Tibial nerve (tissue), 4 donors: ENCODE results near the gene ANKRD27. TPM values are rescaled to one million over a fixed set of nuclear protein-coding genes. Genes with fewer than 3 reads are reported as not detected.

Source experiments
- DNase-seq, 2 donors: peaks; one replicate each; pipeline ENCODE4 v3.0.0-alpha.2; 2019; ENCODE audit warnings: low spot score in 2 of 2
- H3K27ac ChIP-seq, 4 donors: fragments of 200-600 bp; sonication (generic) in 3 of 4; one replicate each; pipeline ENCODE4 v1.5.1; 2017 to 2019; ENCODE audit warnings: mild to moderate bottlenecking in 1 of 4
- H3K27me3 ChIP-seq, 2 donors: fragments of 200-600 bp; sonication (generic) in 1 of 2; one replicate each; pipeline versions ENCODE4 v1.5.1 to v1.6.0; 2017 to 2019
- H3K36me3 ChIP-seq, 3 donors: fragments of 200-600 bp; sonication (generic); one replicate each; pipeline ENCODE4 v1.5.1; 2018 to 2019
- H3K4me1 ChIP-seq, 4 donors: fragments of 200-600 bp; sonication (generic) in 3 of 4; one replicate each; pipeline ENCODE4 v1.5.1; 2017 to 2019
- H3K4me3 ChIP-seq, 4 donors: fragments of 200-600 bp; sonication (generic) in 3 of 4; one replicate each; pipeline ENCODE4 v1.5.1; 2017 to 2019; ENCODE audit warnings: mild to moderate bottlenecking in 1 of 4, moderate library complexity in 1 of 4
- H3K9me3 ChIP-seq, 4 donors: fragments of 200-600 bp; sonication (generic) in 3 of 4; one replicate each; pipeline ENCODE4 v1.5.1; 2017 to 2019
- CTCF ChIP-seq, 5 experiments: fragments of 200-600 bp in 3 of 5; fragments of 450-650 bp in 2 of 5; sonication (generic) in 3 of 5; IDR thresholded peaks; one replicate each; pipeline ENCODE4 v1.5.1; 2016 to 2019; ENCODE audit warnings: antibody characterized with exemption in 5 of 5, mild to moderate bottlenecking in 3 of 5, moderate library complexity in 2 of 5
- EP300 ChIP-seq, 2 donors: sonication (generic); formaldehyde crosslinking; IDR thresholded peaks; one replicate each; pipeline ENCODE4 v1.6.1; 2017; ENCODE audit warnings: antibody characterized with exemption in 2 of 2, mild to moderate bottlenecking in 1 of 2
- POLR2A ChIP-seq, 2 donors: fragments of 450-650 bp; IDR thresholded peaks; one replicate each; pipeline ENCODE4 v1.6.1; 2017; ENCODE audit warnings: antibody characterized with exemption in 2 of 2, mild to moderate bottlenecking in 2 of 2, moderate library complexity in 2 of 2
- WGBS, 2 donors: methylation state at CpG; one replicate each; pipeline ENCODE4 v1.1.5; 2018; 5-methylcytosine and 5-hydroxymethylcytosine counted together
- total RNA-seq, 4 donors: library from RNA; depleted of rRNA; stranded (reverse); fragments of >200 nt; gene quantifications; one replicate each; pipeline ENCODE4 v1.1.0, GENCODE V29; 2016

ANKRD27 gene
- total RNA-seq, 4 donors from 2014 or later: 13.7 to 28.6 (median 23.5) TPM

- Histone ChIP-seq H3K9me3 (no peaks in the 10 kb centered on the region), H3K27me3 (no peaks in the 10 kb centered on the region), H3K4me3 (peak overlapping the region; percentile 76 to 91 (median 79)), H3K27ac (peak overlapping the region; percentile 10 to 83 (median 75)), H3K36me3 (peaks cover 0 to 16% (median 0%) of the 10 kb centered on the region in 3 donors), H3K4me1 (peaks cover 0 to 47% (median 7%) of the 10 kb centered on the region in 4 donors)
- 9 to 14% methylated on average over 17 to 49 of the region's 93 CpGs for WGBS, 2 donors
- DNase-seq: peak in 1 of 2 donors; percentile 17
- TF ChIP-seq POLR2A (IDR thresholded peaks at IDR 0.05): no peak
- no peak for TF ChIP-seq EP300 (IDR thresholded peaks at IDR 0.05)
Measured at GRCh38 chr19:32691952-32692726, 17.2 kb upstream of the ANKRD27 start.

DNA sequence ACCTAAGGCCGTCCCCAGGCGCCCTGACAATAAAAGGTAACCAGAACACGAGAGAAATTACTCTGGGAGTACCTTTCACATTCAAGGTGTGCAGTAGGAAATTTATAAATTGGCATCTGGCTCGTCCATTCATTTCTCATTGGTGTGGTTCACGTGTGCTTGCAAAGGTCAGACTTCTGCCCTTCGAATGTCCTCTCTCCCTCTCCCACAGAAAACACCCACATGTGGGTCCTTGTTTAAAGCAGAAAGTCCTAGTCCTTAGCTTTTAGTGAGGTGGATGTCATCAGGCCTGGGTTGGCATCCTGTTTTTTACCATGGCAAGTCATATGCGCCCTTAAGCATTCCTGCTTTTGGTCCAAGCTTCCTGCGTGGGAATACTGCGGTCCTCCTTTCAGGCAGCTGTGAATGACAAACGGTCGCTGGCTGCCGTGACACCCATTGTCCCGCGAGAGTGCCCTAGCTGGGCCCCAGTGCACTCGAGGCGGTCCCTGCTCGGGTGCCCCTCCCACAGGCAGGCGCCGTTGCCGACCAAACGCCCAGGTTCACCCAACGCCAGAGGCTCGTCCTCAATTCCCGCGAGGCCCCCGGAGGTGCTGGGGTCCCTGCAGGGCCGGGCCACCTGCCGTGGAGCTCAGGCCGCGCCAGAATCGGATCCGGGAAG, 16.4 kb upstream of the ANKRD27 start, which contains the start of gene NUDT19:
Gene NUDT19, plus strand, starts transcription at position 531 of the 661 bp plus-strand sequence. CDS start 140 bp downstream, outside the sequence.
- peak in 1 of 2 donors; percentile 62 for TF ChIP-seq EP300 (IDR thresholded peaks at IDR 0.05)
- peak; percentile 38 to 49 for TF ChIP-seq POLR2A (IDR thresholded peaks at IDR 0.05)
- TF ChIP-seq CTCF (IDR thresholded peaks at IDR 0.05): no peak
- Histone ChIP-seq H3K4me1 (peaks cover 0 to 47% (median 7%) of the 10 kb centered on the region in 4 donors), H3K9me3 (no peaks in the 10 kb centered on the region), H3K27ac (peak within 1 kb of the TSS; percentile 10 to 83 (median 75)), H3K36me3 (peaks cover 0 to 15% (median 0%) of the 10 kb centered on the region in 3 donors), H3K27me3 (no peaks in the 10 kb centered on the region), H3K4me3 (peak within 1 kb of the TSS; percentile 76 to 91 (median 79))
- WGBS, 2 donors: 7 to 23% methylated on average over 9 to 32 of the region's 32 CpGs
- DNase-seq: peak; percentile 47 to 51

DNA sequence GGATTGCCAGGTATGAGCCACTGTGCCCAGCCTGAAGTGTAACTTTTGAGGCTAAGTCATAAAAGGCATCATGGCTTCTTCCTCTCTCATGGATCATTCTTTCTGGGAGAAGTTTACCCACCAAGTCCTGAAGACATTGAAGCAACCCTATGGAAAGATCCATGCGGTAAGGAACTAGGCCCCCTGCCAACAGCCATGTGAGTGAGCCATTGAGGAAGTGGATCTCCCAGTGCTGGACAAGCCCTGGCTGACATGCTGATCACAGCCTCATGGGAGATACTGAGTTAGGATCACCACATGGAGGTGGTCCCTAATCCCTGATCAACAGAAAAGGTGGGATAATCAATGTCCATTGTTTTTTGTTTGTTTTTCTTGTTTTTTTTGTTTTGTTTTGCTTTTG, 13.3 kb upstream of the ANKRD27 start:
- no peak for TF ChIP-seq EP300 (IDR thresholded peaks at IDR 0.05)
- TF ChIP-seq POLR2A (IDR thresholded peaks at IDR 0.05): no peak
- TF ChIP-seq CTCF (IDR thresholded peaks at IDR 0.05): no peak
- Histone ChIP-seq H3K4me1 (peaks cover 0 to 21% (median 6%) of the 10 kb centered on the region in 4 donors), H3K9me3 (no peaks in the 10 kb centered on the region), H3K4me3 (no peak overlapping the region), H3K36me3 (peaks cover 0 to 9% (median 0%) of the 10 kb centered on the region in 3 donors), H3K27me3 (no peaks in the 10 kb centered on the region), H3K27ac (no peak overlapping the region)
- DNase-seq: peak in 1 of 2 donors; percentile 17
- 64 to 73% methylated on average over 1 of the region's 1 CpG for WGBS, 2 donors

GRCh38 chr19:32687681-32688080, 12.7 kb upstream of the ANKRD27 start:
- WGBS, 2 donors: 86 to 91% methylated on average over 4 of the region's 4 CpGs
- Histone ChIP-seq H3K9me3 (no peaks in the 10 kb centered on the region), H3K27ac (no peak overlapping the region), H3K36me3 (peaks cover 0 to 9% (median 0%) of the 10 kb centered on the region in 3 donors), H3K4me3 (no peak overlapping the region), H3K4me1 (peaks cover 0 to 15% (median 3%) of the 10 kb centered on the region in 4 donors), H3K27me3 (no peaks in the 10 kb centered on the region)
- no peak for DNase-seq
- TF ChIP-seq POLR2A (IDR thresholded peaks at IDR 0.05) (no peak), CTCF (IDR thresholded peaks at IDR 0.05) (no peak), EP300 (IDR thresholded peaks at IDR 0.05) (no peak)

- Histone ChIP-seq H3K27ac (no peak overlapping the region), H3K36me3 (peaks cover 0 to 9% (median 0%) of the 10 kb centered on the region in 3 donors), H3K4me1 (peaks cover 0 to 12% (median 3%) of the 10 kb centered on the region in 4 donors), H3K4me3 (no peak overlapping the region), H3K9me3 (no peaks in the 10 kb centered on the region), H3K27me3 (no peaks in the 10 kb centered on the region)
- no peak for TF ChIP-seq CTCF (IDR thresholded peaks at IDR 0.05)
- no peak for TF ChIP-seq EP300 (IDR thresholded peaks at IDR 0.05)
- no peak for TF ChIP-seq POLR2A (IDR thresholded peaks at IDR 0.05)
- DNase-seq: no peak
- 80 to 97% methylated on average over 6 of the region's 6 CpGs for WGBS, 2 donors
Measured at GRCh38 chr19:32686847-32687475, 12.0 kb upstream of the ANKRD27 start.
